ENCODE results near the gene MAPKAP1.

DNA sequence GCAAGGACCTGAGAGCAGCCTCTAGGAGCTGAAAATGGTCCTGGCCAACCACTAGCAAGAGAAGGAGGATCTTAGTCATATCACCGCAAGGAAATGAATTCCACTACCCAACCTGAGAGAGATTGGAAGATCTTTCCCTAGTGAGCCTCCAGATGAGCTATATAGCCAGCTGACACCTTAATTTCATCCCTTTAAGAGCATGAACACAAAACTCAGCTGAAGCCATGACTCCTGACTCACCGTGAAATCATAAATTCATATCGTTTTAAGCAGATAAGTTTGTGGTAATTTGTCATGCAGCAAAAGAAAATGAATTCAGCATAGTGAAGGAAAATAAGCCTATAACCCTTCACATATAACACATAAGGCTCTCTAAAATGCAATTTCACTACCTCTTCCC, 23.5 kb downstream of the MAPKAP1 start:
- TF ChIP-seq, protein P1, sequence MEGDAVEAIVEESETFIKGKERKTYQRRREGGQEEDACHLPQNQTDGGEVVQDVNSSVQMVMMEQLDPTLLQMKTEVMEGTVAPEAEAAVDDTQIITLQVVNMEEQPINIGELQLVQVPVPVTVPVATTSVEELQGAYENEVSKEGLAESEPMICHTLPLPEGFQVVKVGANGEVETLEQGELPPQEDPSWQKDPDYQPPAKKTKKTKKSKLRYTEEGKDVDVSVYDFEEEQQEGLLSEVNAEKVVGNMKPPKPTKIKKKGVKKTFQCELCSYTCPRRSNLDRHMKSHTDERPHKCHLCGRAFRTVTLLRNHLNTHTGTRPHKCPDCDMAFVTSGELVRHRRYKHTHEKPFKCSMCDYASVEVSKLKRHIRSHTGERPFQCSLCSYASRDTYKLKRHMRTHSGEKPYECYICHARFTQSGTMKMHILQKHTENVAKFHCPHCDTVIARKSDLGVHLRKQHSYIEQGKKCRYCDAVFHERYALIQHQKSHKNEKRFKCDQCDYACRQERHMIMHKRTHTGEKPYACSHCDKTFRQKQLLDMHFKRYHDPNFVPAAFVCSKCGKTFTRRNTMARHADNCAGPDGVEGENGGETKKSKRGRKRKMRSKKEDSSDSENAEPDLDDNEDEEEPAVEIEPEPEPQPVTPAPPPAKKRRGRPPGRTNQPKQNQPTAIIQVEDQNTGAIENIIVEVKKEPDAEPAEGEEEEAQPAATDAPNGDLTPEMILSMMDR (IDR thresholded peaks at IDR 0.05; ENCODE audit: low read depth, low read length), result no peak
- TF ChIP-seq POLR2A (IDR thresholded peaks at IDR 0.05; ENCODE audit: extremely low read depth, insufficient read length), result no peak
- TF ChIP-seq, protein P2, sequence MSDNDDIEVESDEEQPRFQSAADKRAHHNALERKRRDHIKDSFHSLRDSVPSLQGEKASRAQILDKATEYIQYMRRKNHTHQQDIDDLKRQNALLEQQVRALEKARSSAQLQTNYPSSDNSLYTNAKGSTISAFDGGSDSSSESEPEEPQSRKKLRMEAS (IDR thresholded peaks at IDR 0.05; ENCODE audit: low read depth, low read length), result no peak

All from NB4 (cell line).